HG03060 (cell line): ENCODE measurements around the gene LRRC10.

Source experiments
- ATAC-seq: cut with Tn5 transposase; IDR thresholded peaks from one replicate; pipeline ENCODE4 v1.9.1; 2021; ENCODE audit warnings: low read depth, moderate number of reproducible peaks; ENCODE audit not compliant: unreplicated experiment

Gene LRRC10

GRCh38 chr12:69610729-69611128 lies at the start of gene LRRC10:
LRRC10 (minus strand) TSS chr12:69610907; CDS start chr12:69610838, 69 bp downstream.
- ATAC-seq, result no peak

GRCh38 chr12:69660164-69660863 lies 49.6 kb upstream of the LRRC10 start:
- no peak for ATAC-seq

GRCh38 chr12:69658203-69658602 lies 47.5 kb upstream of the LRRC10 start:
- ATAC-seq, result no peak

GRCh38 chr12:69657376-69658137 lies 46.9 kb upstream of the LRRC10 start:
- ATAC-seq, result no peak

- ATAC-seq, result no peak
Measured at GRCh38 chr12:69655616-69656340, 45.1 kb upstream of the LRRC10 start.

- no peak for ATAC-seq
Measured at GRCh38 chr12:69653703-69654102, 43.0 kb upstream of the LRRC10 start.

- ATAC-seq, result no peak
Measured at GRCh38 chr12:69651922-69652321, 41.2 kb upstream of the LRRC10 start.

- no peak for ATAC-seq
Measured at GRCh38 chr12:69649529-69649928, 38.8 kb upstream of the LRRC10 start.

- ATAC-seq, result no peak
Measured at GRCh38 chr12:69648476-69648875, 37.8 kb upstream of the LRRC10 start.

GRCh38 chr12:69647178-69647577 lies 36.5 kb upstream of the LRRC10 start:
- ATAC-seq, result no peak

GRCh38 chr12:69645031-69645430 lies 34.3 kb upstream of the LRRC10 start:
- no peak for ATAC-seq

- no peak for ATAC-seq
Measured at GRCh38 chr12:69644511-69644910, 33.8 kb upstream of the LRRC10 start.

GRCh38 chr12:69642531-69642930 lies 31.8 kb upstream of the LRRC10 start:
- no peak for ATAC-seq

GRCh38 chr12:69641546-69641945 lies 30.8 kb upstream of the LRRC10 start:
- no peak for ATAC-seq

GRCh38 chr12:69639400-69640016 lies 28.8 kb upstream of the LRRC10 start:
- ATAC-seq, result peak; percentile 76

GRCh38 chr12:69633061-69633460 lies 22.4 kb upstream of the LRRC10 start:
- no peak for ATAC-seq

GRCh38 chr12:69630191-69630590 lies 19.5 kb upstream of the LRRC10 start:
- ATAC-seq, result no peak

- no peak for ATAC-seq
Measured at GRCh38 chr12:69627501-69627900, 16.8 kb upstream of the LRRC10 start.

- ATAC-seq, result no peak
Measured at GRCh38 chr12:69623970-69624369, 13.3 kb upstream of the LRRC10 start.

GRCh38 chr12:69621551-69621950 lies 10.8 kb upstream of the LRRC10 start:
- no peak for ATAC-seq

- no peak for ATAC-seq
Measured at GRCh38 chr12:69620921-69621320, 10.2 kb upstream of the LRRC10 start.
